ENCODE data around the gene PLCB3.

PLCB3 gene

GRCh38 chr11:64258946-64259532 is 7.7 kb downstream of the PLCB3 start:
- no peak for TF ChIP-seq FOXP2 (optimal IDR thresholded peaks at IDR 0.05; ENCODE audit: borderline replicate concordance, extremely low read depth, extremely low read length, insufficient read depth)
- no peak for TF ChIP-seq POLR2AphosphoS5 (IDR thresholded peaks at IDR 0.05; ENCODE audit: low read depth, low read length)
- no peak for TF ChIP-seq TAF1 (IDR thresholded peaks at IDR 0.05; ENCODE audit: borderline replicate concordance, insufficient read depth, low read length)
- TF ChIP-seq, protein P1, sequence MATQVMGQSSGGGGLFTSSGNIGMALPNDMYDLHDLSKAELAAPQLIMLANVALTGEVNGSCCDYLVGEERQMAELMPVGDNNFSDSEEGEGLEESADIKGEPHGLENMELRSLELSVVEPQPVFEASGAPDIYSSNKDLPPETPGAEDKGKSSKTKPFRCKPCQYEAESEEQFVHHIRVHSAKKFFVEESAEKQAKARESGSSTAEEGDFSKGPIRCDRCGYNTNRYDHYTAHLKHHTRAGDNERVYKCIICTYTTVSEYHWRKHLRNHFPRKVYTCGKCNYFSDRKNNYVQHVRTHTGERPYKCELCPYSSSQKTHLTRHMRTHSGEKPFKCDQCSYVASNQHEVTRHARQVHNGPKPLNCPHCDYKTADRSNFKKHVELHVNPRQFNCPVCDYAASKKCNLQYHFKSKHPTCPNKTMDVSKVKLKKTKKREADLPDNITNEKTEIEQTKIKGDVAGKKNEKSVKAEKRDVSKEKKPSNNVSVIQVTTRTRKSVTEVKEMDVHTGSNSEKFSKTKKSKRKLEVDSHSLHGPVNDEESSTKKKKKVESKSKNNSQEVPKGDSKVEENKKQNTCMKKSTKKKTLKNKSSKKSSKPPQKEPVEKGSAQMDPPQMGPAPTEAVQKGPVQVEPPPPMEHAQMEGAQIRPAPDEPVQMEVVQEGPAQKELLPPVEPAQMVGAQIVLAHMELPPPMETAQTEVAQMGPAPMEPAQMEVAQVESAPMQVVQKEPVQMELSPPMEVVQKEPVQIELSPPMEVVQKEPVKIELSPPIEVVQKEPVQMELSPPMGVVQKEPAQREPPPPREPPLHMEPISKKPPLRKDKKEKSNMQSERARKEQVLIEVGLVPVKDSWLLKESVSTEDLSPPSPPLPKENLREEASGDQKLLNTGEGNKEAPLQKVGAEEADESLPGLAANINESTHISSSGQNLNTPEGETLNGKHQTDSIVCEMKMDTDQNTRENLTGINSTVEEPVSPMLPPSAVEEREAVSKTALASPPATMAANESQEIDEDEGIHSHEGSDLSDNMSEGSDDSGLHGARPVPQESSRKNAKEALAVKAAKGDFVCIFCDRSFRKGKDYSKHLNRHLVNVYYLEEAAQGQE (IDR thresholded peaks at IDR 0.05; ENCODE audit: insufficient read depth in 1 of 2, low read depth in 2 of 2, low read length in 2 of 2) = no peak
- TF ChIP-seq SIN3A (IDR thresholded peaks at IDR 0.05; ENCODE audit: borderline replicate concordance, insufficient read depth, low read length) = no peak

DNA sequence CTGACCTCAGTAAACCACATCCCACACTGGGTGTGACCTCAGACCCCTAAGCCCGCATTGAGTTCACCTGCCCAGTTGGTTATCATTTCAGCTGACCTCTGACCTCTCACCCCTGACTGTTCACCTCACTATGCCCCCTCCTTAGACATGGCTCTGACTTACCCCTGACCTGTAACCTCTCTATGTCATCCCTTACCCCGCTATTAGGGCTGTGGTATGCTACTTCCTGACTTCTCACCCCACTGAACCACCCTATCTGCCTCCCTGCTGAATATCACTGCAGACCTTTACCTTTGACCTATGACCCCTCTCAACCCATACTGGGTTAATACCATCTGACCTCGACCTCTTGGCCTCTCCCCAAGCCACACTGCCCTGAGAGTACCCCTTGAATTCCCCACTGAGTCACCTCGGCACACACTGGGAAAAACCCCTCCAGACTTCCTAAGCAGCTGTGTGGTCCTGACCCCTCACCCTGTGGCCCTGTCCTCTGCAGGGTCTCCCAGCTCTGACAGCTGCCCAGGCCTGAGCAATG is 8.3 kb downstream of the PLCB3 start:
- TF ChIP-seq, protein P1 (IDR thresholded peaks at IDR 0.05; ENCODE audit: insufficient read depth in 1 of 2, low read depth in 2 of 2, low read length in 2 of 2) = no peak
- TF ChIP-seq POLR2AphosphoS5 (IDR thresholded peaks at IDR 0.05; ENCODE audit: low read depth, low read length) (no peak), TAF1 (IDR thresholded peaks at IDR 0.05; ENCODE audit: borderline replicate concordance, insufficient read depth, low read length) (no peak), SIN3A (IDR thresholded peaks at IDR 0.05; ENCODE audit: borderline replicate concordance, insufficient read depth, low read length) (no peak), FOXP2 (optimal IDR thresholded peaks at IDR 0.05; ENCODE audit: borderline replicate concordance, extremely low read depth, extremely low read length, insufficient read depth) (no peak)

DNA sequence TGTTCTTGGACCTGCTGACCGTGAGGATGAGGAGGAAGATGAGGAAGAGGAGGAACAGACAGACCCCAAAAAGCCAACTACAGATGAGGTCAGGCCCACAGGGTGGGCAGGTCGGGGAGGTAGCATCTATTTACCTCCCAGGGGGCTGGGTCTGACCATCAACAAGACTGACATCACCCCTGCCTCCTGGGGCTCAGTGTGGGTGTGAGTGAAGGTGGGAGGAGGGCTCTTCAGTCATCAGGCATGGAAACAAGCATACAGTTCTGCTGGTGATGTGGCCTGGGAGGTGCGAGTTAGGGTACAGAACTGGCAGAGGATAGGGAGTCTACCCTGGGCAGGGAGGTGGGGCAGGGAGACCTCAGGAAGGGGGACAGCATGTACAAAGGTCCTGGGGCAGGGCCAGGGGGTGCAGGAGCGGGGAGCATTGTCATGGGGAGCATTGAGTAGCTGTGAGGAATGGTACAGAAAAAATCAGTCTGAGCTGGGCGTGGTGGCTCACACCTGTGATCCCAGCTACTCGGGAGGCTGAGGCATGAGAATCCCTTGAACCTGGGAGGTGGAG is 8.9 kb downstream of the PLCB3 start:
- TF ChIP-seq POLR2AphosphoS5 (IDR thresholded peaks at IDR 0.05; ENCODE audit: low read depth, low read length) (no peak), SIN3A (IDR thresholded peaks at IDR 0.05; ENCODE audit: borderline replicate concordance, insufficient read depth, low read length) (no peak), FOXP2 (optimal IDR thresholded peaks at IDR 0.05; ENCODE audit: borderline replicate concordance, extremely low read depth, extremely low read length, insufficient read depth) (no peak), TAF1 (IDR thresholded peaks at IDR 0.05; ENCODE audit: borderline replicate concordance, insufficient read depth, low read length) (no peak)
- TF ChIP-seq, protein P1 (IDR thresholded peaks at IDR 0.05; ENCODE audit: insufficient read depth in 1 of 2, low read depth in 2 of 2, low read length in 2 of 2) = no peak

GRCh38 chr11:64261556-64262080 is 10.3 kb downstream of the PLCB3 start:
- TF ChIP-seq TAF1 (IDR thresholded peaks at IDR 0.05; ENCODE audit: borderline replicate concordance, insufficient read depth, low read length) (no peak), FOXP2 (optimal IDR thresholded peaks at IDR 0.05; ENCODE audit: borderline replicate concordance, extremely low read depth, extremely low read length, insufficient read depth) (no peak), POLR2AphosphoS5 (IDR thresholded peaks at IDR 0.05; ENCODE audit: low read depth, low read length) (no peak), SIN3A (IDR thresholded peaks at IDR 0.05; ENCODE audit: borderline replicate concordance, insufficient read depth, low read length) (no peak)
- TF ChIP-seq, protein P1 (IDR thresholded peaks at IDR 0.05; ENCODE audit: insufficient read depth in 1 of 2, low read depth in 2 of 2, low read length in 2 of 2) = no peak
